GM19397 (cell line): ENCODE measurements around the gene ZC3H18.
"Not testable (repeated sequence)": the region's sequence is repeated elsewhere in the genome, so short reads cannot be mapped to it uniquely, and the experiment has no call there.

Source experiments
- ATAC-seq: cut with Tn5 transposase; IDR thresholded peaks from one replicate; pipeline ENCODE4 v1.9.1; 2021; ENCODE audit warnings: mild to moderate bottlenecking, moderate library complexity; ENCODE audit not compliant: unreplicated experiment

The ZC3H18 gene

DNA sequence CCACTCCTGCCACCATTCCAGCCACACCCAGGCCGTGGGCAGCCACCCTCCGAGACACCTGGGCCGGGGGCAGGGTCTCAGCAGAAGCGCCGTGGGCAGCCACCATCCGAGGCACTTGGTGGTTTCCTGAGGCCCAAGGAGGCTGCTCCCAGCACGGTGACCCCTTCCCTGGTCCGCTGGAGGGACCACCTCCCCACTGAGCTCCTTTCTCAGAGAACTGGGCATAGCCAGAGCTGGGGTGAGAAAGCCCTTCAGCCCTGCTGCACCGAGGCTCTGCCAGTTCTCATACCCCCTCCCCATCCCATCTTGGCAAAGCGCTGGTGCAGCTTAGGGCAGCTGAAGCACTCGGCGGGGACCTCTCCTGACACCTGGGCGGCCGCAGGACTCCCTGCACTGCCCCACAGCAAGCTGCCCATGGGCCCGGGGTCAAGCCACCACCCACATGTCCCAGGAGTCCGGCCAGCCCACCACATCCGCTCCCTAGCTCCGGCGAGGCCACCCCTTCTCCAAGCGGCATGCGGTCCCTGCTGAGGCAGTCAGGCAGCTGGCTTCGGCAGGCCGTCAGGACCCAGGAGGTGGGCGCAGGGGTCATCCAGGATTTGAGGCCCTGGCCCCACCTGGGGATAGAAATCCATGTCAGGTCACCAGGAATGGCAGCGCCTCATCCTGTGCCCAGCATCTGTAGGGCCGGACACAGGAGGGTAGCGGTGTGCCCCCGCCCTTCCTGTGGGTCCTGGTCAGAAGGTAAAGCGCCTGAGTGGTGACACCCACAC, 82.0 kb downstream of the ZC3H18 start:
- ATAC-seq: peak; percentile 0

- ATAC-seq: no peak
Measured at GRCh38 chr16:88652762-88653063, 82.5 kb downstream of the ZC3H18 start.

DNA sequence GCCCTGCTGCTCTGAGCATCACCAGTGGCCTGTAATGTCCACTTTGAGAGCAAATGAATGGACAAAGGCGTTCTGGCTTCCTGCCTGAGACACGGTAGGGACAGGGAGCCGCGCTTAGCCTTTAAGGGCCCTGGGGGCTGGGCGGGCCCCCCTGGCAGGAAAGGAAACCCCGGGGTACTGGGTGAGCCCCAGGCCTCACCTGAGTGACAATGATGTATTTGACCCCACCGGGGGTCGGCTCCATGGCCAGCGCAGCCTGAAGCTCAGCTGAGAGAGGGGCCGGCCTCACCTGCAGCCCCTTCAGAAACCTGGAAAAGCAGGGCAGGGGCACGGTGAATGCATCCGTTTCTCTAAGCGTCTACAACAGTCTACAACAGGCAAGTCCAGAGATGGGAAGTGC, 82.9 kb downstream of the ZC3H18 start:
- no peak for ATAC-seq

GRCh38 chr16:88653596-88654362, 83.6 kb downstream of the ZC3H18 start:
- ATAC-seq: no peak

GRCh38 chr16:88654363-88655052, 84.3 kb downstream of the ZC3H18 start:
- ATAC-seq: no peak

DNA sequence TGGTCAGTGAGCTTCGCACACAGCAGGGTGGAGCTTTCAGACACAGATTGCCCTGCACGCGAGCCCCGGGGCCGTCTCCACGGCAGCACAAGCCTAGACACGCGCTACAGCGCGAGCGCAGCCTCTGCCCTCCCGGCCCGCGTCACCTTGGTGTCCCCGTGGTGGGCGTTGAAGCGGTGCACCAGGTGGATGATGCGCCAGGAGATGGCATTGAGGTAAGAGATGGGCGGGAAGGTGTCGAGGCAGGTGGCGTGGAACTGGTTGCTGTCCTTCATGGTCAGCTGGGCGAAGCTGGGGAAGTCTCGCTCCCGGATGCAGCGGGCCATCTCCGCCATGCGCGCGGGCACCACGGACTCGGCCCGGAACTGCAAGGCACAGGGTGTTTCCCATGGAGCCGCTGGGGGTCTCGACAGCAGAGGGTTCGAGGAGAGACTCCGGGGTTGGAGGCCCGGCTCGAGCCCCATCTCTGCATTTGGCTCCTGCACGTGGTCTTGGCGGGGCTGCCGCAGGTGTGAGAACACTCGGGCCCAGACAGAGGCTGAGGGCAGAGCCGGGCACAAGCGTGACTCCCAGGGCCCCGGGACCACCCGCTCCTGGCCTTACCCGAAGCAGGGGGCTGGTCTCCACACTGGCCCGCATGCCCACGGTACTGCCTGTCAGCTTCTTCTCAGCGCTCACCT, 85.0 kb downstream of the ZC3H18 start:
- no peak for ATAC-seq

DNA sequence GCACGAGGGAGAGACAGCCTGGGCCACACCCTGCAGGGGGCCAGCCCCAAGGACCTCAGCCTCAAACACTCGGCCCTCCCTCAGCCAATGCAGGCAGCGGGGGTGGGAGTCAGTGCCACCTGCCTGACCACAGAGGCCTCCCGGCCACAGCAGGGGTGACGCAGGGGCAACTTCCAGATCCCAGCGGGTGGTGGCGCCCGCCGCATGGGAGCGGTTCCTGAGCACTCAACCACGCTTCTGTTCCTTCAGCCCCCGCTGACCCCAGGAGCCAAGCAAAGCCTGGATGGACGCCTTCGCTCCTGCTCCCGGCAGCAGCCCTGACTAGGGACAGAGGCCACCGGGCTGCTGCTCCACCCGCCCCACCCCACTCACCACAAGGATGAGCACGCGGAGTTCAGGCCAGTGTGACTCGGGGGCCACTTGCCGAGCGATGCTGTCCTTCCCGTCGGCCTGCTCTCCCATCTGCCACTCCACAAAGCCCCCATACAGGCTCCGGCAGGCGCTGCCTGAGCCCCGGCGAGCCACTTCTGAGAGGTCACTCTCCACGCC, 85.6 kb downstream of the ZC3H18 start:
- ATAC-seq: no peak

DNA sequence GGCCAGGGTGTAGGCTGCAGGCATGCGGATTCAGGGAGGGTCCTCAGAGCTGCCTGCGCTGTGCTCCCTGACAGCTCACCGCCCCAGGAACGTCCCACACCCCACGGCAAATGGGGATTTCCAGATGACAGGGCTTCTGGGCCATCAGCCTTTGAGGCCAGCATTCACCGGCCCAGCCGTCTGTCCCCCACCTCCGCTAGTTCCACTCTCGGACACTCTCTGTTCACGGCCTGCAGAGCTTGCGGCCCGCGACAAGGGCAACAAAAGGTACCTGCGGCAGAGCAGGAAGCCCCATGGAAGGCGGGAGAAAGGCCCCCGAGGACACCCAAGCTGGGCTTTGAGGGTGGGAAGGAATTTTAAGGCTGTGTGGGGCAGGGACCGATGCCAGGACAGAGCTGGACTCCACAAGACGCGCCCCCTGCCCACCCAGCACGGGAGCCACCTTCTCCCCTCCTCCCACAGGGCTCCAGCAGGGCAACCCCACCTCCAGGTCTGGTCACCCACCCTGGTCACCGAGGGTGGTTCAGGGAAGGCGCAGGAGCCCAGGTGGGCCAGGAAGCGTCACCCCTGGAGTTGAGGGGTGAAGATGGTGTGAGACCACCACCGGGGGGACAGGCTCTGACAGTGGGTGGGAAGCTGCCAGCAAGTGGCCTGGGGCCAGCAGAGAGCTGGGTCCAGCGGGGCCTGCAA, 86.2 kb downstream of the ZC3H18 start:
- ATAC-seq: no peak

DNA sequence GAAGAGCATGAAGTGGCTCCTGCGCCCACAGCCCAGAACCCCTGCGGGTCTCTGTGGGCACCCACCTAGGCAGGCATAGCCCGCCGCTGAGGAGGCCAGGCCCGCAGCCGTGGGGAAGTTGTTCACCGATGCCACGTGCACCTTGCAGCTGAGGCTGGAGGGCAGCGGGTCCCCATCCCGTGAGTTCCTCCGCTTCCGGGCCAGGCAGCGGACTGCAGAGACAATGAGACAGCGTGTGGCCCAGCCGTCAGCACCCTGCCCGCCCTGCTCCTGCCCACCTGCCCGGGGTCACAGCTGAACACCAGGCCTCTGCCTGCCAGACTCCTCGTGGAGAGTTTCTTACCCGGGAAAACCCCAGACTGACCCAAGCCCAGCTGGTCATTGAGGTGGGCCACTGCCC, 87.2 kb downstream of the ZC3H18 start:
- ATAC-seq: no peak

GRCh38 chr16:88658714-88659113, 88.5 kb downstream of the ZC3H18 start:
- no peak for ATAC-seq

DNA sequence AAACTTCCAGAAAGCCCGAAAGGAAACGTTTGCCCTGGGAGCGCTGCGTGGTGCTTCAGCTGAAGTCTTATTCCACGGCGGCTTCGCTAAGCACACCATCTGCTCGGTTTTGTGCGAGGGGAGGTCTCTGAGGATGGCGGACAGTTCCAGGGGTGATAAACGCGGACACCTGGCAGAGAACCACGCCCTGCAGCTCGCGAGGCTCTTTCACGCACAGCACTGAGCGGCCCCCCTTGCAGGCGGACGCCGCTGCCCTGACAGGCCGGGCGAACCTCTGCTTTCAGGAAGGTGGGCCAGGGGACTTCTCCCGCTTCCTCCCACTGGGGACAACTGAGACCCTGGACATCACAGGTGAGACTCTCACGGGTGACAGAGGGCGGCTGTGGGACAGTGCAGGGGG, 89.0 kb downstream of the ZC3H18 start:
- no peak for ATAC-seq

DNA sequence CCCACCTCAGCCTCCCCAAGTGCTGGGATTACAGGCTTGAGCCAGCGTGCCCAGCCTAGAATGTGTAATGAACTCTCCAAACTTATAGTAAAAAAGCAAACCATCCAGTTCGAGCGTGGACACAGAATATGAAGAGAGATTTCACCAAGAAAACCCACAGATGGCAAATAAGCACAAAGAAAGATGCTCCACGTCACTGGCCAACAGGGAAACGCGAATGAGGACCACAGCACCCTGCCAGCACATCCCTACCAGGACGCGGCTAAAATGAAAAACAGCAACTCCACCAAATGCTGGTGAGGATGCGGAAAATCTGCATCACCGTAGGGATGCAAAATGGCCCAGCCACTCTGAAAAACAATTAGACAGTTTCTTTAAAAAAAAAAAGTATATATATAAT, 91.3 kb downstream of the ZC3H18 start:
- no peak for ATAC-seq

DNA sequence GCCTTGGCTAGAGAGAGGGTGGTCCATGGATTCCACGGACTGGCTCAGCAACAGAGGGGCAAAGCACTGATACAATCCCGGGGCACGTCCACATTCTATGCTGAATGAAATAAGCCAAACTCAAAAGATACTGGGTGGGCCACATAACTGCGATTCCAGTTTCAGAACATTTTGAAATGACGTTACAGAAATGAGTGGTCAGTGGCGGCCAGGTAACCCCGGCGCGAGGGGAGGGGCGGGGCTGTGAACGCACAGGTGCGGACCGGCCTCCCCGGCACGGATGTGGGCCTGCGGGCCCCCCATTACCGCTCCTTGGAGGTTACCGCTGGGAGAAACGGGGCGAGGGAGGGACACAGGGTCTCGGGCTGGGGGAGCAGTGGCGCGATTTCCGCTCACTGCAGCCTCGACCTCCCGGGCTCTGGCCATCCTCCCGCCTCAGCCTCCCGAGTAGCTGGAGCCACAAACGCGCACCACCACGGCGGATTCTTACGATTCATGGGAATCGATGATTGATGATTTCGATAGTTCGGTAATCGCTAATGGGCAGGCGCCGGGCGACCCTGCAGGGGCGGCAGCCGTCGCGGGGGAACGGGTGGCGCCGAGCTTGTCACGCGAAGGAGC, 92.1 kb downstream of the ZC3H18 start:
- no peak for ATAC-seq

- peak; percentile 92 for ATAC-seq
Measured at GRCh38 chr16:88662843-88663606, 92.8 kb downstream of the ZC3H18 start, which contains the start of gene MVD. Gene MVD, minus strand, starts transcription at chr16:88663091. Its CDS starts 11 bp downstream, at chr16:88663080.

GRCh38 chr16:88665148-88665547, 94.9 kb downstream of the ZC3H18 start:
- ATAC-seq: no peak

GRCh38 chr16:88665570-88665969, 95.4 kb downstream of the ZC3H18 start:
- no peak for ATAC-seq

GRCh38 chr16:88667461-88667860, 97.3 kb downstream of the ZC3H18 start:
- ATAC-seq: no peak

DNA sequence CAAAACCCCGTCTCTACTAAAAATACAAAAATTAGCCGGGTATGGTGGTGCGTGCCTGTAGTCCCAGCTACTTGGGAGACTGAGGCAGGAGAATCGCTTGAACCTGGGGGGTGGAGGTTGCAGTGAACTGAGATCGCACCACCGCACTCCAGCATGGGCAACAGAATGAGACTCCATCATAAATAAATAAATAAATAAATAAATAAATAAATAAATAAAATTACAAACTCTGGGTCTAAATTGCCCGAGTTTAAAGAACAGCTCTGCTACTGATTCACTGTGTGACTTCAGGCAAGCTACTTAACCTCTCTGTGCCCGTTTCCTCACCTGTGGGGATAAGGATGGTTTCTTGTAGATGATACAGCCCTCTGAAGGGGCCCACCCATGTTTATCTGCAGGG, 99.3 kb downstream of the ZC3H18 start:
- ATAC-seq: not testable (repeated sequence)

GRCh38 chr16:88669980-88670379, 99.8 kb downstream of the ZC3H18 start:
- no peak for ATAC-seq
